Sigmoid colon (tissue), 4 donors: ENCODE data around the gene RCOR1.

Source experiments
- CTCF ChIP-seq, 4 experiments: fragments of 450-650 bp in 3 of 4; fragments of 200-600 bp in 1 of 4; IDR thresholded peaks; one replicate each; pipeline ENCODE4 v1.5.1; 2016 to 2019; ENCODE audit warnings: antibody characterized with exemption in 4 of 4, mild to moderate bottlenecking in 3 of 4, moderate library complexity in 2 of 4
- EP300 ChIP-seq, 4 donors: sonication (generic); formaldehyde crosslinking; IDR thresholded peaks; one replicate each; pipeline ENCODE4 v1.6.1; 2017; ENCODE audit warnings: antibody characterized with exemption in 4 of 4

DNA sequence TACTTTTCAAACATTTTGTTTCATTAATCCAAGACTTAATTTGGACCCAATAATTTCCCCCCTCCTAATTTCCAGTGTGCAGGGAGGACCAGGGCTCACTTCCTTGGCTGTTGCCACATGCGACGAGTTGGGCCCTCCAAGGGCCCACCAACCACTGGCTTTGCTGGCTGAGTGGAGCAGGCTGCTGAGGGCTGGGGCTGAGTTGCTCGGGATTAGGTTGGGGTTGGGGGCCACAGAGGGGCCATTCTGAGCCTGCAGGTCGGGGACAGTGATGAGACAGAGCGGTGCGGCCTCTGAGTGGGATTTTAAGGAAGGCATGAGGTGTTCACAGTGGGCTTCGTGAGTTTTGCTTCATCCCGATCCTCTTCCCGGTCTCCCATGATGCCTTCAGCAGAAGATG, 178.7 kb downstream of the RCOR1 start:
- TF ChIP-seq CTCF (IDR thresholded peaks at IDR 0.05) (no peak), EP300 (IDR thresholded peaks at IDR 0.05) (no peak)
